Choroid plexus epithelial cell (primary cell): ENCODE results near the gene IGSF9B.

Experiments
- DNase-seq: peaks from one replicate; pipeline ENCODE4 v3.0.0-alpha.2; 2010; ENCODE audit warnings: low read depth
- H3K4me3 ChIP-seq: 2 replicates; pipeline ENCODE4 v1.5.1; 2011; ENCODE audit warnings: low read depth, mild to moderate bottlenecking, control low read depth, low read length, moderate library complexity
- TF ChIP-seq, protein P1 (sequence below): conservative IDR thresholded peaks from 2 replicates; pipeline ENCODE4 v1.5.1; 2011; ENCODE audit warnings: low read depth, mild to moderate bottlenecking, control low read depth, inconsistent platforms, low read length, moderate library complexity

The IGSF9B gene

DNA sequence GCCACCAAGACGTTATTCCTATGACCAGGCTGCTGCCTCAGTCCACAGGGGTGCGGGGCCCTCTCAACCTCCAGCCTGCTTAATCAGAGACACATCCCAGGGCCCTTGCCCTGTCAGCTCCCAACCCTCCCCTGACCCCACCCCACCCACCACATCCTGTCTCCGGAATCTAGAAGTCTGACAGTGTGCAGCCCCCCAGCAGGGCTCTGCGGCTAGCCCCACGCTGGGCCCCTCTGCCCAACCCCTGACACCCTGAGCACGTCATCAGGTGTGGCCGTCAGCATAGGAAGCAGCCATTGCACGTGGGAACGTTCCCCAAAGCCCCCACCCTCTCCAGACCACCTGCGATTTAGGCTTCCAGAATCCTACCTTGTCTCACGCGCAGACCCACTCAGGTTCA lies 34.3 kb upstream of the IGSF9B start:
- no peak overlapping the region for H3K4me3 ChIP-seq
- TF ChIP-seq, protein P1, sequence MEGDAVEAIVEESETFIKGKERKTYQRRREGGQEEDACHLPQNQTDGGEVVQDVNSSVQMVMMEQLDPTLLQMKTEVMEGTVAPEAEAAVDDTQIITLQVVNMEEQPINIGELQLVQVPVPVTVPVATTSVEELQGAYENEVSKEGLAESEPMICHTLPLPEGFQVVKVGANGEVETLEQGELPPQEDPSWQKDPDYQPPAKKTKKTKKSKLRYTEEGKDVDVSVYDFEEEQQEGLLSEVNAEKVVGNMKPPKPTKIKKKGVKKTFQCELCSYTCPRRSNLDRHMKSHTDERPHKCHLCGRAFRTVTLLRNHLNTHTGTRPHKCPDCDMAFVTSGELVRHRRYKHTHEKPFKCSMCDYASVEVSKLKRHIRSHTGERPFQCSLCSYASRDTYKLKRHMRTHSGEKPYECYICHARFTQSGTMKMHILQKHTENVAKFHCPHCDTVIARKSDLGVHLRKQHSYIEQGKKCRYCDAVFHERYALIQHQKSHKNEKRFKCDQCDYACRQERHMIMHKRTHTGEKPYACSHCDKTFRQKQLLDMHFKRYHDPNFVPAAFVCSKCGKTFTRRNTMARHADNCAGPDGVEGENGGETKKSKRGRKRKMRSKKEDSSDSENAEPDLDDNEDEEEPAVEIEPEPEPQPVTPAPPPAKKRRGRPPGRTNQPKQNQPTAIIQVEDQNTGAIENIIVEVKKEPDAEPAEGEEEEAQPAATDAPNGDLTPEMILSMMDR, result no peak
- no peak for DNase-seq

GRCh38 chr11:133990501-133990900 lies 33.7 kb upstream of the IGSF9B start:
- H3K4me3 ChIP-seq, result no peak overlapping the region
- TF ChIP-seq, protein P1, result no peak
- DNase-seq, result no peak

DNA sequence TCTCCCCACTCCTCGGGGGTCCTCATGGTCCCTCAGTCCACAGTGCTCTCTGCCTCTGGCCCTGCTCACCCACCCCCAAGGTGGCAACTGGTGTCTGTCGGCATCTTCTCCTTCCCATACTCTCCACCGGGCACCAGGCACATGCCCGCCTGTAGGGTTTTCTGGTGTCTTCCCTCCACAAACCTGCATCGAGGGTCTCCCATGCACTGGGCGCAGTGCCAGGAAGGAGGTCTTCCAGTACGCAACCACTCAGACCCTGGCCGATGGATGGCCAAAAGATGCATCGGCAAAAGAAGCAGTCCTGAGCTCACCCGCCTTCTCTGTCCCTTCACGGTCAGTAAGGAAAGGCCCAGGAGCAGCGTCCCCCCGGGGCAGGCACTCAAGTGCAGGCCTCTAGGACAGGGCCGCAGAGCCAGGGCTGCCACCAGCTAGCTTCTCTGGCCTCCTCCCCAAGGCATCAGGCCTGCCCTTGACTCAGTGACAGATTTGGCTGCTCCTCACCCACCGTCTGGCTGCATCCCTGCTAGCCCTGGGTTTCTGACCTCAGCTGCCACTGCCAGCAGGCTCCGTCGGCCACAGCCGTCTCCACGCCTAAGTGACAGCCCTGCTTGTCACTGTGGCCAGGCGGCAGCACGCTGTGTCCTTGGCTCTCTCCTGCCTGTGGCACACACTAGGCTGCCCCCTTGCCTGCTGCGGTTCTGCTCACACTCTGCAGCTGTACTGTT lies 32.1 kb upstream of the IGSF9B start:
- TF ChIP-seq, protein P1, result no peak
- DNase-seq, result no peak
- H3K4me3 ChIP-seq, result no peak overlapping the region

GRCh38 chr11:133987171-133987570 lies 30.4 kb upstream of the IGSF9B start:
- DNase-seq, result no peak
- TF ChIP-seq, protein P1, result no peak
- no peak overlapping the region for H3K4me3 ChIP-seq

GRCh38 chr11:133985981-133986944 lies 29.5 kb upstream of the IGSF9B start:
- H3K4me3 ChIP-seq, result no peak overlapping the region
- TF ChIP-seq, protein P1, result no peak
- no peak for DNase-seq

DNA sequence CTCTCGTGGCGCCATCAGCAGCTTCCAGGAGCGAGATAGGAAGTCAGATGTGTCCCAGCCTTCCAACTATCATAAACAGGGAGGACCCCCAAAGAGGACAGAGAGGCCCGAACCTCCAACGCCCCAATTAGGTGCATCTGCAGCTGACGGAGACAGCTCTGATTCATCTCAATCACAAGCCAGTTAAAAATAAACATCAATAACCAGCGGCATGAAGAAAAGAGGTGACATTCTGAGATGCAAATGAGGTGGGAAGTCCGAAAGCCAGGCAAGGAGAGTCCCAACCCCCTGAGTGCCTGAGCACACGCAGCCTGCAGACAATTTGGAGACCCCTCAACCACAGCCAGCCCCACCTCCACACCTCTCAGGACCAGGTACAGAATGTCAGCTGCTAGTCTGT lies 28.1 kb upstream of the IGSF9B start:
- H3K4me3 ChIP-seq, result no peak overlapping the region
- TF ChIP-seq, protein P1, result no peak
- no peak for DNase-seq
